Motor neuron (in vitro differentiated cells): ENCODE results near the gene UBAC1. TPM values are rescaled to one million over a fixed set of nuclear protein-coding genes. Genes with fewer than 3 reads are reported as not detected.

Source experiments
- ATAC-seq, 8 experiments: fragments of 200-7000 bp; cut with Tn5 transposase; replicated peaks in 6 of 8; 2 replicates each; pipeline ENCODE4 v1.8.0; 2021; ENCODE audit warnings: mild to moderate bottlenecking in 8 of 8, moderate library complexity in 8 of 8
- H3K27ac ChIP-seq, 2 donors: fragments of 250-450 bp; sonication (Bioruptor Pico); 2 replicates each; pipeline ENCODE4 v1.9.0; 2021; ENCODE audit warnings: antibody characterized with exemption in 2 of 2, mild to moderate bottlenecking in 2 of 2, moderate library complexity in 1 of 2
- H3K4me1 ChIP-seq, 2 donors: fragments of 250-450 bp; sonication (Bioruptor Pico); replicated peaks in 1 of 2; 2 replicates each; pipeline ENCODE4 v1.6.1; 2021; ENCODE audit warnings: antibody characterized with exemption in 2 of 2, mild to moderate bottlenecking in 2 of 2, moderate library complexity in 1 of 2
- H3K4me3 ChIP-seq, 5 donors: fragments of 250-450 bp; sonication (Bioruptor Pico); 2 replicates each; pipeline ENCODE4 v1.9.0; 2021; ENCODE audit warnings: antibody characterized with exemption in 5 of 5, mild to moderate bottlenecking in 5 of 5, moderate library complexity in 4 of 5
- WGBS, 10 experiments: fragments of 450-650 bp; shearing (Covaris generic); methylation state at CpG; one replicate each; pipeline ENCODE4 v1.0.0; 2022; 5-methylcytosine and 5-hydroxymethylcytosine counted together
- in situ Hi-C, 9 experiments: fragments of 400-800 bp; cut with MboI; loops; one replicate each; pipeline ENCODE4 v1.15.0; 2021; ENCODE audit warnings: low sequenced_read_pairs in 9 of 9, low pct_unique_long_range_greater_than_20kb in 2 of 9; ENCODE audit not compliant: unreplicated experiment in 9 of 9
- total RNA-seq, 8 experiments: library from RNA; unstranded; fragments of 300-600 nt; gene quantifications; 2 replicates each; pipeline versions ENCODE4 v1.2.3 to v1.2.4, GENCODE V29; 2022

The UBAC1 gene, protein sequence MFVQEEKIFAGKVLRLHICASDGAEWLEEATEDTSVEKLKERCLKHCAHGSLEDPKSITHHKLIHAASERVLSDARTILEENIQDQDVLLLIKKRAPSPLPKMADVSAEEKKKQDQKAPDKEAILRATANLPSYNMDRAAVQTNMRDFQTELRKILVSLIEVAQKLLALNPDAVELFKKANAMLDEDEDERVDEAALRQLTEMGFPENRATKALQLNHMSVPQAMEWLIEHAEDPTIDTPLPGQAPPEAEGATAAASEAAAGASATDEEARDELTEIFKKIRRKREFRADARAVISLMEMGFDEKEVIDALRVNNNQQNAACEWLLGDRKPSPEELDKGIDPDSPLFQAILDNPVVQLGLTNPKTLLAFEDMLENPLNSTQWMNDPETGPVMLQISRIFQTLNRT
- total RNA-seq, result 10 to 100 TPM; 23.2 to 41.9 (median 29.5) TPM

DNA sequence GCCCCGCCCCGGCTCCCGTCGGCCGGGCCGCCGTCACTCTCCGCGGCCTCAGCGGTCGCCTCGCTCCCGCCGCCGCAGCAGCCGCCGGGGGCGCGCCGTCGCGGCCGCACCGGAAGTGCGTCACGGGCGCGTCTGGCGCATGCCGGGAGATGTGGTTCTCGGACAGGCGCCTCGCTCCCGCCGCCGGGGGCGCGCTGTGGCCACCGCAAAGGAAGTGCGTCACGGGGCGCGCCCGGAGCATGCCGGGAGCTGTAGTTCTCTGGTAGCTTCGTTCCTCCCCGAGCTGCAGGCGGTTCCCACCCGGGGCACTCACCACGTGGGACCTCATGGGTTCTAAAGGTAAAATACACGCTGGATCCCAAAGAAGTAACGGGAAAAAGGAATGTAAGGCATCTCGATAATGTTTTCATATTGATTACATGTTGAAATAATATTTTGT, at the start of gene UBAC1:
Gene UBAC1 (minus strand): TSS at position 97 of the 439 bp plus-strand sequence. CDS start 211 bp downstream, outside the sequence.
- H3K4me3 ChIP-seq, result peak within 1 kb of the TSS; percentile 72 to 82 (median 73)
- WGBS, 10 experiments, result 0 to 1% (median 0%) methylated on average over 1 to 27 of the region's 53 CpGs; no CpG with 5 or more reads in 3 of the 10 experiments
- ATAC-seq, result peak; percentile 89 to 96 (median 92)
- in situ Hi-C loops, result loop anchor here in 8 of 9 experiments (10.0 to 25.0 kb wide), 3 partner anchors 151 to 164 kb away; partner anchors contain the start of gene TMEM250 (in 5 of the 8)
- peak within 1 kb of the TSS; percentile 15 to 48 for H3K27ac ChIP-seq
- peaks cover 18 to 19% of the 10 kb centered on the region in 2 donors for H3K4me1 ChIP-seq

DNA sequence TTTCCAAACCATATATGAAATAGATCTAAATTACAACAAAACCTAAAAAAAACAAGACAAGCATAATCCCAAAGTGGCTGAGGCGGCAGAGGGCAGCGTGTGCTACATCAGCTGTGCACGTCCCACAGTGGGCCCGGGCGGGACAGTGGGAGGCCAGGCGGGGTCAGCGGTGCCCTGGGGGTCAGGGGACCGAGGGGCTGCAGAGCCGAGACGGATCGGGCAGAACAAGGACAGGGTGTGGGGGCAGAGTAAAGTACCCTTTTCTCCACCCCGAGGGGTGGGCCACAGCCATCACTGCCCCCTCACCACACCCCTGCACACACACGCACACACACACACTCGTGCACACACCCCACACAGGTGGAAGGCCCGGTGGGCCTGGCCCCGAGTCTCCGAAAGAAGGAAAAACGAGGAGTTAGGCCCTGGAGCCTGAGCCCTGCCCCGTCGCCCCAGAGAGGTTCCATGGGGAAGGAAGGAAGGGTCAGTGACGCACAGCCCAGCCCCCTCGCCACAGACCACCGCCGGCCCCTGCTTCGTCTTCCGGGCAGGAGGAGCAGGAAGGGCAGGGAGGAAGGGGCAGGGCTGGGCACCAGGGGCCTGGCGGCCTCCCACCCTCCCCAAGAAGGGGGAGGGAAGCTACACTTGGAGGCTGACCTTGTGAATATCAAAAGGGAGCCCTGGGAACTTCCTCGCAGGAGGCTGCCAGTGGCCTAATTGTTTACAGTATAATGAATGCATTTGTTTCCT, 49.6 kb upstream of the UBAC1 start:
- H3K27ac ChIP-seq, result peak overlapping the region in 1 of 2 donors; percentile 90
- H3K4me3 ChIP-seq, result no peak overlapping the region

DNA sequence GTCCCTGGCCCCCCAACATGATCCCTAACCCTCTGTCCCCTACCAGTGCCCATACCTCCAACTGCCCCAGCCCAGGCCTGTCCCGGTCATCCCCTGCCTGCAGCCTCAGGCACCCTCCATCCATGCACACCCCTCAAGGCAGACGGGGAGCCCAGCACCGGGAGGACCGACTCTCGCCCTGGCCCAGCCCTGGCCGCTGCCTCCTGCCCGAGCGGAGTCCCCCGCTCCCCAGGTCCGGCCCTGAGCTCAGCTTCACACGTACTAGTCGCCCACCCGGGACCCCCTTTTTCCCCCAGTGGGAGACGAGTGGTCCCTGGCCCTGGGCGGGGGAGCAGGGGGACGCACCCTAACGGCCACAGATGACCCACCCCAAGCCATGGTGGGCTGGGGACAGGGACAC, 49.0 kb upstream of the UBAC1 start:
- no peak overlapping the region for H3K27ac ChIP-seq
- peaks cover 79 to 81% of the 10 kb centered on the region in 2 donors for H3K4me1 ChIP-seq
- in situ Hi-C loops, result no loop called here
- H3K4me3 ChIP-seq, result no peak overlapping the region
- WGBS, 10 experiments, result no CpG with 5 or more reads among the region's 17 CpGs
- ATAC-seq, result no peak

More for the DNA sequence above, 49.6 kb upstream of the UBAC1 start:
- in situ Hi-C loops, result no loop called here
- 40 to 100% (median 100%) methylated on average over 1 to 2 of the region's 28 CpGs; no CpG with 5 or more reads in 7 of the 10 experiments for WGBS, 10 experiments
- ATAC-seq, result no peak
- H3K4me1 ChIP-seq, result peaks cover 73 to 75% of the 10 kb centered on the region in 2 donors

DNA sequence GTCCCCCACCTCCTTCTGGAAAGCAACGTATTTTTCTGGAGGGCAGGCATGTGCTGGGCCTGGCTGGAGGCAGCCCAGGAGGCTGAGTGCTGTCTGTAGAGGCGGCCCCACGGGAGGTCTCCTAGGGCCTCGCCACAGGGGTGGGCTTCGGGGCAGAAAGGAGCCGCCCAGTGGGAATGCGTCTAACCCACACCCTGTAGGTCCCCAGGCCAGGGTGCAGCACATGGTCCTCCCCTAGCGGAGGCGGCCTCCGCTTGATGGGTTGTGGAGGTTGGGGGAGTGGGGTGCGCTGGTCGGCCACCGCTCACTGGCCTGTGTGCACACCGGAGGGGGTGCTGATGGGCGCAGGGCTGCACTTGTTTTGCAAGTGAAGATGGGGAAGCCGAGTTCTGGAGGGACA, 48.3 kb upstream of the UBAC1 start:
- no peak overlapping the region for H3K4me3 ChIP-seq
- H3K4me1 ChIP-seq, result peaks cover 86 to 87% of the 10 kb centered on the region in 2 donors
- peak overlapping the region in 1 of 2 donors; percentile 81 for H3K27ac ChIP-seq
- 0 to 100% (median 90%) methylated on average over 1 to 2 of the region's 16 CpGs; no CpG with 5 or more reads in 6 of the 10 experiments for WGBS, 10 experiments
- no peak for ATAC-seq
- in situ Hi-C loops, result no loop called here

DNA sequence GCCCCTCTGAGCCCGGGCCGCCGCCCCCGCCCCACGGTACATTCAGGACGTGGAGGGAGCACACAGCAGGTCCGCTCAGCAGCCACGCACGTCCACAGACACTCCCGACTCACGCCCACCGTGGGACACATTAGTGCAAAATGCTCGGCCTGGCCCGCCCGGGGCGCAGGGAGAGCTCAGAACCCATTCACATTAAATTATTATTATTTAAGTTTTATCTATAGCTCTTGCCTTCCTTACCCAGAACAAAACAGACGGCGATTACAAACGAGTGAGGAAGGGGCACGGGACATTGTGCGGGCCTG, 47.5 kb upstream of the UBAC1 start:
- Histone ChIP-seq H3K4me3 (no peak overlapping the region), H3K4me1 (peaks cover 94 to 96% of the 10 kb centered on the region in 2 donors), H3K27ac (peak overlapping the region; percentile 75 to 81)
- WGBS, 10 experiments, result 20 to 85% (median 58%) methylated on average over 3 to 6 of the region's 21 CpGs; no CpG with 5 or more reads in 4 of the 10 experiments
- peak in 1 of 8 experiments; percentile 40 for ATAC-seq
- in situ Hi-C loops, result no loop called here

DNA sequence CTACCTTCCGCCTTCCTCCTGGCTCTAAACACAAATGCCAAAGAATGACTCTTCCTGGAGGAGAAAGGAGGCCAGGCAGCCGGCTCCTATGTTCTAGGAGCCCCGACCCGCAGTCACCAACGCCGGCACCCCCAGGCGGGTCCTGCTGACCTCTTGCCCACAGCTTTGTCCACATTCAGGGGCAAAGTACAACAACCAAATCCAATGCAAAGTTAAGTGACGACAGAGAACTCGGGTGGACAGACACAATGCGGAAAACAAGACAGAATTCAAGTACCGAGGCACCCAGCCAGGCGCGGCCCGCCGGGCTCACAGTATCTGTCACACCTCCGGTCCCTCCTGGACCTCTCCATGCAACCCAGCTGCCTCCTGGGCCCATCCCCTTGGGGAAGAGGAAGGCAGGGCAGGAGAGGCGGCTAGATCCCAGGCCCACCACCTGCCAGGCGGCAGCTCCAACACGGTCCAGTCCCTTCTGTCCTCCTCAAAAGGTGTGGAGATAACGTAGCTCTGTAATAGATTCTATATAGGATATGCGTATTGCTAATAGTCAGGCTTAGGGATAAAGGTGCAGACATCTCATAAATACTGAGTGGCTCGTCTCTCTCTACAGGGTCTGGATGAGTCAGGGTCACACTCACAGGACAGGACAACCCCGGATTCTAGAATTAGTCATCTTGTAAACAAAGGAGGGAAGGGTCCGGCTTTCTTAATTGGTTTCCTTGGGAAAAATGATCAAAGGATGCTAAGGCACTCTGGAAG, 46.9 kb upstream of the UBAC1 start:
- Histone ChIP-seq H3K27ac (peak overlapping the region; percentile 75 to 81), H3K4me3 (peak overlapping the region in 1 of 5 donors; percentile 8), H3K4me1 (peaks cover 94 to 96% of the 10 kb centered on the region in 2 donors)
- WGBS, 10 experiments, result 41 to 93% (median 55%) methylated on average over 2 to 16 of the region's 24 CpGs; no CpG with 5 or more reads in 1 of the 10 experiments
- peak in 5 of 8 experiments; percentile 61 to 74 (median 66) for ATAC-seq
- in situ Hi-C loops, result no loop called here

DNA sequence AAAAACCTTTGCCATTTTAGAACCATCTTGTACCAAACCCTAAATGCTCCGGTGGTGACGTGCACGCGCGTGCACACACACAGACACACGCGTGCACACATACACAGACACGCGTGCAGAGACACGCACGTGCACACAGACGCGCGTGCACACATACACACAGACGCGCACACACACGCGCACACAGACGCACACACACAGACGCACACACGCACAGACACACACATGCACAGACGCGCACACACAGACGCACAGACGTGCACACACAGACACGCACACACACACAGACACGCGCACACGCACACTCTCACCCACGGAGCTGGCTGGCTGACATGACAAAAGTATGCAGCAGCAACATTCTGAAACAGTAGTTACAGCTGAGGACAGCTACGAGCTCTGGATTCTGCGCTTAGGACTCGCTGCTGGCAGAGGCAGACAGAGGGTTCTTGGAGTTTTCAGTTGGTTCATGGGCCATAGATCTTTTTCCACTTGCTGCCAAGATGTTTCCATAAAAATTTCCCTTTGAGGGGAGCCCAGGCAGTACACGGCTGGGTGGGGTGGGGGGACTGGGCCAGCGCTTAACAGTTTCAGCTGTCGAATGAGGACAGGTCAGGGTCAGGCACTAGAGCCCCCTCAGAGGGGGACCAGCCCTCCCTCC, 46.2 kb upstream of the UBAC1 start:
- Histone ChIP-seq H3K4me3 (peak overlapping the region in 1 of 5 donors; percentile 8), H3K27ac (peak overlapping the region; percentile 75 to 81), H3K4me1 (peaks cover 91 to 95% of the 10 kb centered on the region in 2 donors)
- peak in 2 of 8 experiments; percentile 11 to 12 for ATAC-seq
- in situ Hi-C loops, result no loop called here
- 68 to 100% (median 90%) methylated on average over 4 to 29 of the region's 36 CpGs; no CpG with 5 or more reads in 3 of the 10 experiments for WGBS, 10 experiments

DNA sequence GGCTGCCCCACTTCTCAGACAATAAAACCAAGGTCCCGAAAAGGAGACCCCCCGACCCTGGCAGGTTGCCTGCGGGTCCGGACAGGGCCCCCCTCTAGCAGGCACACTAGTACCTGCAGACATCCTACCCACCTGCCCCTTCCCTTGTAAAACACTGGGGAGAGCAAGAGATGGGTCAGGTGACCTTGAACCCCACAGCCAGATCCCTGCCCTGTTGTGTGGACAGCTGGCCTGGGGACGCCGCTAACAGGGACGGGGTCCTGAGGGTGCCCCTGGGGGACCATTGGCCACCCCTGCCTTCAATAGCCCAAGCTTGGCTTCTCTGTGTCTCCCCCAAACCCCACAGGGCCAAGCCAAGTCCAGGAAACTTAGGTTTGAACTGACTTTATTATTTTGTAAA, 45.0 kb upstream of the UBAC1 start:
- peaks cover 82 to 86% of the 10 kb centered on the region in 2 donors for H3K4me1 ChIP-seq
- H3K4me3 ChIP-seq, result no peak overlapping the region
- 19 to 100% (median 100%) methylated on average over 1 to 3 of the region's 7 CpGs; no CpG with 5 or more reads in 7 of the 10 experiments for WGBS, 10 experiments
- ATAC-seq, result no peak
- in situ Hi-C loops, result no loop called here
- H3K27ac ChIP-seq, result peak overlapping the region in 1 of 2 donors; percentile 41

DNA sequence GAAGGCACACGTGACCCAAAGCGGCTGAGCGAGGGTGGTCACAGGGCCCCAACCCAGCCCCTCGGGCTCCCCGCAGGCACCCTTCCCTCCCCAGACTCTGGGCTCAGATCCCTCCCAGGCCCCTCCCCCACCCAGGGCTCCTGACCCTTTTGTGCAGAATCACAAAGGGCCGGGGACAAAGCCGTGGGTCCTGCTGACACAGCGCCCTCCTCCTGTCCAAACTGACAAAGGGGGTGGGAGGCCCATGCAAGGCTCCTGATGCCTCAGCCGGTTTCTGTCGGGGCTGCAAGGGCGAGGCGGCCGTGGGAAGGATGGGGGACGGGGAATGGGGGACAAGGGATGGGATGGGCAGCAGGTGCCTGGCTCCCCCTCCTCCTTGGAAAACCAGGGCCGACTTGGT, 43.5 kb upstream of the UBAC1 start:
- Histone ChIP-seq H3K4me1 (peaks cover 75 to 81% of the 10 kb centered on the region in 2 donors), H3K27ac (peak overlapping the region; percentile 63 to 71), H3K4me3 (no peak overlapping the region)
- peak in 5 of 8 experiments; percentile 48 to 54 (median 51) for ATAC-seq
- in situ Hi-C loops, result no loop called here
- no CpG with 5 or more reads among the region's 15 CpGs for WGBS, 10 experiments

DNA sequence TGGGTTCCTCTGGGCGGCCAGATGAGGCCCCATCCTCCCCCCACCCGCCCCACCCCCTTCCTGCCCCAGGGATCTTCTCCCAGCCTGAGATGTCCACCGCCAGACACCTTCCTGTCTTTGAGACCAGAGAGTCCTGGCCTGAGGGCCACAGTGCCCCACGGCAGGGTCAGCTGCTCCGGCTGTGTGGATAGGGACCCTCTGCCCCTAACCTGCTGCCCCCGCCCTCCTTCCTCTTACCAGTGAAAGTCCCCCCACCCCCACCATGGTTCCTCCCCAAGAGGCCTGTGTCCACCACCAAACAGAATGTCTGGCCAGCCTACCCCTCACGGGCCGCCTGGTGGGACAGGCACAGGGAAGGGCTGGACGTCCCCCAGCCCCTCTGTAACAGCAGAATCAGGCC, 43.0 kb upstream of the UBAC1 start:
- no peak overlapping the region for H3K4me3 ChIP-seq
- in situ Hi-C loops, result no loop called here
- peak in 5 of 8 experiments; percentile 2 to 6 (median 3) for ATAC-seq
- WGBS, 10 experiments, result no CpG with 5 or more reads among the region's 9 CpGs
- peaks cover 70 to 76% of the 10 kb centered on the region in 2 donors for H3K4me1 ChIP-seq
- H3K27ac ChIP-seq, result peak overlapping the region; percentile 63 to 71

DNA sequence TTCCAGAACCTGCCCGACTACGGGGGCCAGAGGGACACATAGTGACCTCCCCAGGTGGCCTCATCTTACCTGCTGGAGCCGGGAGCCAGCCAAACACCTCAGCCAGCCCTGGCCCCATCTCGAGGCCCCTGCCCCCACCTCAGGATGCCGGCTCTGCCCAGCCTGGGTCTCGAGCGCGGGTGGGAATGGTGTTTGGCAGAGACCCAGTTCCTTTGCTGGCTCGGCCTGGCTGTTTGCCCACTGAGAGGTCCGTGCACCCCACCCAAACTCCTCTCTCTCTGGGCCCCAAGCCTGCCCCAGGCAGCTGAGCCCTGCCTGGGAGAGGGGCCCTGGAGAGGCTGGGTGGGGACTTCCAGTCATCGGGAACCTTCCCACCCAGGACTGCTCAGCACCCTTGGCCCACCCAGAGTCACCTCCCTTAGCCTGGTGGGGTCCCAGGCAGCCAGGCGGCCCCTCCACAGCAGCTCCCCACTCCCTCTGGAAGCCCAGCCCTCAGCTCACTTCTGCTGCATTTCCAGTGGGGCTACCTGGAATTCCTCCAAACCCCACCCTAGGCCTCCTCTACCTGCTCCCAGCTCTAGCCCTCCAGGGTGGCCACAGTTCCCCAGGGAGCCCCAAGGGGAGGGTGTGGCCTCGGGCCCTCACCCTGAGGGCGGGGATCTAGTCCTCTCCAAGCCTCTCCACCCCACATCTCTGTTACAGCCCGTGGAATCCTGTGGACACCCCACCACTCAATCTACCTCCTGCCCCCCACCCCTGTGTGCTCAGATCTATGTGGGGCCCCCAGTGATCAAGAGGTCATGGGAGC, 42.4 kb upstream of the UBAC1 start:
- peak in 4 of 8 experiments; percentile 0 to 61 (median 36) for ATAC-seq
- in situ Hi-C loops, result no loop called here
- Histone ChIP-seq H3K4me1 (peaks cover 64 to 70% of the 10 kb centered on the region in 2 donors), H3K27ac (peak overlapping the region in 1 of 2 donors; percentile 71), H3K4me3 (no peak overlapping the region)
- 33% methylated on average over 2 of the region's 15 CpGs; no CpG with 5 or more reads in 9 of the 10 experiments for WGBS, 10 experiments
